Ascending aorta (tissue), 2 donors: Measurements from ENCODE around the gene PROZ. TPM values are rescaled to one million over a fixed set of nuclear protein-coding genes. Genes with fewer than 3 reads are reported as not detected.

Source experiments
- DNase-seq, 2 donors: peaks; one replicate each; pipeline ENCODE4 v3.0.0-alpha.2; 2019; ENCODE audit warnings: low spot score in 2 of 2
- H3K27ac ChIP-seq, 2 donors: fragments of 200-600 bp; sonication (generic); one replicate each; pipeline ENCODE4 v1.5.1; 2016 to 2017; ENCODE audit warnings: mild to moderate bottlenecking in 1 of 2
- H3K27me3 ChIP-seq: fragments of 200-600 bp; sonication (generic); one replicate; pipeline ENCODE4 v1.5.1; 2017
- H3K36me3 ChIP-seq, 2 donors: fragments of 200-600 bp; sonication (generic); one replicate each; pipeline ENCODE4 v1.5.1; 2016
- H3K4me1 ChIP-seq, 2 donors: fragments of 200-600 bp; sonication (generic); one replicate each; pipeline ENCODE4 v1.5.1; 2016 to 2017; ENCODE audit warnings: mild to moderate bottlenecking in 1 of 2
- H3K4me3 ChIP-seq, 2 donors: fragments of 200-600 bp; sonication (generic); one replicate each; pipeline ENCODE4 v1.5.1; 2016 to 2017; ENCODE audit warnings: mild to moderate bottlenecking in 1 of 2
- H3K9me3 ChIP-seq, 2 donors: fragments of 200-600 bp; sonication (generic); one replicate each; pipeline ENCODE4 v1.5.1; 2016
- intact Hi-C: fragments of 100-400 bp; cut with DNase I; formaldehyde crosslinking; loops from one replicate; pipeline ENCODE4 v1.15.1; 2023
- total RNA-seq: library from RNA; depleted of rRNA; stranded (reverse); fragments of >200 nt; gene quantifications from one replicate; pipeline ENCODE4 v1.1.0, GENCODE V29; 2016
- TF ChIP-seq, protein P1 (sequence below), 3 experiments: fragments of 200-600 bp in 2 of 3; fragments of 450-650 bp in 1 of 3; sonication (generic) in 2 of 3; IDR thresholded peaks; one replicate each; pipeline ENCODE4 v1.5.1; 2016 to 2019; ENCODE audit warnings: antibody characterized with exemption in 3 of 3, mild to moderate bottlenecking in 1 of 3, moderate library complexity in 1 of 3

The PROZ gene
- total RNA-seq, 1 donor from 2014 or later: not detected

DNA sequence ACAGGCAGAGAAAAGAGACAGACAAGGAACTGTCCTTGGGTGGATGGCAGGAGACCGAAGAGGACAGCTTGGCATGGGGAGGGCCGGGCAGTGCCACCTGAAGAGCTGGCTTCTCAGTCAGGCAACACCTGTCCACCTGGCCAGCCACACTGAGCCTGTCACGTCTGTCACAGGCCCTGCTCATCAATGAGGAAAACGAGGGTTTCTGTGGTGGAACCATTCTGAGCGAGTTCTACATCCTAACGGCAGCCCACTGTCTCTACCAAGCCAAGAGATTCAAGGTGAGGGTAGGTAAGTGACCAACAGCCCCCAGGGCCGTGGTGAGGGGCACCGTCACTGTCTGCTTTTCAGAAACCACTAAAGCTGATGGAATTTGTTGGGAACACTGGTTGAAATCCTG is 11.2 kb upstream of the PROZ start:
- TF ChIP-seq, protein P1, sequence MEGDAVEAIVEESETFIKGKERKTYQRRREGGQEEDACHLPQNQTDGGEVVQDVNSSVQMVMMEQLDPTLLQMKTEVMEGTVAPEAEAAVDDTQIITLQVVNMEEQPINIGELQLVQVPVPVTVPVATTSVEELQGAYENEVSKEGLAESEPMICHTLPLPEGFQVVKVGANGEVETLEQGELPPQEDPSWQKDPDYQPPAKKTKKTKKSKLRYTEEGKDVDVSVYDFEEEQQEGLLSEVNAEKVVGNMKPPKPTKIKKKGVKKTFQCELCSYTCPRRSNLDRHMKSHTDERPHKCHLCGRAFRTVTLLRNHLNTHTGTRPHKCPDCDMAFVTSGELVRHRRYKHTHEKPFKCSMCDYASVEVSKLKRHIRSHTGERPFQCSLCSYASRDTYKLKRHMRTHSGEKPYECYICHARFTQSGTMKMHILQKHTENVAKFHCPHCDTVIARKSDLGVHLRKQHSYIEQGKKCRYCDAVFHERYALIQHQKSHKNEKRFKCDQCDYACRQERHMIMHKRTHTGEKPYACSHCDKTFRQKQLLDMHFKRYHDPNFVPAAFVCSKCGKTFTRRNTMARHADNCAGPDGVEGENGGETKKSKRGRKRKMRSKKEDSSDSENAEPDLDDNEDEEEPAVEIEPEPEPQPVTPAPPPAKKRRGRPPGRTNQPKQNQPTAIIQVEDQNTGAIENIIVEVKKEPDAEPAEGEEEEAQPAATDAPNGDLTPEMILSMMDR (IDR thresholded peaks at IDR 0.05): no peak
- no peaks in the 10 kb centered on the region for H3K9me3 ChIP-seq
- H3K4me1 ChIP-seq: no peaks in the 10 kb centered on the region
- intact Hi-C loops: no loop called here
- H3K27me3 ChIP-seq: no peaks in the 10 kb centered on the region
- no peaks in the 10 kb centered on the region for H3K36me3 ChIP-seq
- H3K27ac ChIP-seq: no peak overlapping the region
- peak in 1 of 2 donors; percentile 56 for DNase-seq
- no peak overlapping the region for H3K4me3 ChIP-seq

DNA sequence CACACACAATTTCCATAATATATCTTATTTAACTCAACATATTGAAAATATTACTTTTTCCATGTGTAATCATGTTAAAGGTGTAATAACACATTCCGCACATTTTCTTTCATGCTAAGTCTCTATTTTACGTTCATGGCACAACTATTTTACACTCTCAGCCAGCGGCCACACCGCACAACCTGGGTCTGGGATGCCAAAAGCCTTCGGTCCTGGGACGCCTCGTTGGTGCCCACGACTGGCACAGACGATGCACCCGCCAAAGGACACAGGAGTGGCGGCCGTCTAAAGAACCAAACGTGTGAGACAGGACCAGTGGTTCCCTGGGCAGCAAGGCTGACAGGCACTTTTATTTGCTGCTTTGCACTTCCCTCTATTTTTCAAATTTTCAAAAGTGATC is 10.0 kb upstream of the PROZ start:
- DNase-seq: peak in 1 of 2 donors; percentile 52
- H3K4me3 ChIP-seq: no peak overlapping the region
- H3K9me3 ChIP-seq: no peaks in the 10 kb centered on the region
- TF ChIP-seq, protein P1 (IDR thresholded peaks at IDR 0.05): no peak
- intact Hi-C loops: no loop called here
- H3K27ac ChIP-seq: no peak overlapping the region
- H3K4me1 ChIP-seq: peaks cover 0 to 10% of the 10 kb centered on the region in 2 donors
- H3K27me3 ChIP-seq: no peaks in the 10 kb centered on the region
- H3K36me3 ChIP-seq: no peaks in the 10 kb centered on the region

DNA sequence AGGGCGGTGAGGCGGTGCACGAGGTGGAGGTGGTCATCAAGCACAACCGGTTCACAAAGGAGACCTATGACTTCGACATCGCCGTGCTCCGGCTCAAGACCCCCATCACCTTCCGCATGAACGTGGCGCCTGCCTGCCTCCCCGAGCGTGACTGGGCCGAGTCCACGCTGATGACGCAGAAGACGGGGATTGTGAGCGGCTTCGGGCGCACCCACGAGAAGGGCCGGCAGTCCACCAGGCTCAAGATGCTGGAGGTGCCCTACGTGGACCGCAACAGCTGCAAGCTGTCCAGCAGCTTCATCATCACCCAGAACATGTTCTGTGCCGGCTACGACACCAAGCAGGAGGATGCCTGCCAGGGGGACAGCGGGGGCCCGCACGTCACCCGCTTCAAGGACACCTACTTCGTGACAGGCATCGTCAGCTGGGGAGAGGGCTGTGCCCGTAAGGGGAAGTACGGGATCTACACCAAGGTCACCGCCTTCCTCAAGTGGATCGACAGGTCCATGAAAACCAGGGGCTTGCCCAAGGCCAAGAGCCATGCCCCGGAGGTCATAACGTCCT is 9.4 kb upstream of the PROZ start:
- intact Hi-C loops: no loop called here

DNA sequence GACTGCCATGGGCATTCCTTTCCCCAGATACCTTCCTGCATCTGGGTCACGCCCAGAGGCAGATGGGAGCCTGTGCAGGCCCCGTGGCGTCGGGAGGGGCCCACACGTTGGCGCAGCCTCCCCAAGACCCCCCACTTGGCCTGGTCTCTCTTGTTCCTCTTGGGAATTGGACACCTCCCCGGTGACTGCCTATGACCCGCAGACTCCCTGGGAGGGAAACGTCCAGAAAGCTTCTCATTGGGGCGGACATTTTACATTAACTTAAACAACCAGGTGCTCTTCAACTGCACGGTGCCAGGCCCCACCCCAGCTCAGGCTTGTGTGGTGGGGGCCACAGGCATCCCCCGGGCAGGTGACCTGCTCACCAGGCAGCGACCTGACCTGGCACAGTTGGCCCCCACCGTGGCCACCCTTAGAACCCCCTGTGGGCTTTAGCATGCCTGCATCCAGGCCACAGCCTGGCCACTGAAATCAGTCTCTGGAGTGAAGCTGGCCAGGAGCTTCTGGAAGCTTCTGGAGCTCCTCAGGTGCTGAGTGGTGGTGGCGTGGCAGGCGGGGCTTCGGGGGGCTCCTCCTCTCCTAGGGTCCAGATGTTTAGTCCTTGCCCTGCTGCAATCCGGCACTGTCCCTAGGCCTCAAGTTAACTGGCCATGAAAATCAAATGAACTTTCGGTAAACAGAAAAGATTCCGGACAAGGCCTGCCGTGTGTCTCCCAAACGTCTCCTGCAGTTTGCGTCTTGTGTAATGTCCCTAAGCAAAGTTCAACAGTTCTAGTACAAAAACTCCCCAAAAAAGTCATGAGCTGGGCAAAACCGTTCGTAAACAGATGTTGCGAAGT is 8.5 kb upstream of the PROZ start:
- intact Hi-C loops: loop anchor here (5.0 to 10.0 kb wide), 3 partner anchors 208 to 752 kb away; partner anchors contain the start of gene TUBGCP3
- DNase-seq: peak in 1 of 2 donors; percentile 56
- Histone ChIP-seq H3K4me3 (no peak overlapping the region), H3K4me1 (peaks cover 0 to 11% of the 10 kb centered on the region in 2 donors), H3K27me3 (no peaks in the 10 kb centered on the region), H3K9me3 (no peaks in the 10 kb centered on the region), H3K36me3 (no peaks in the 10 kb centered on the region), H3K27ac (no peak overlapping the region)
- TF ChIP-seq, protein P1 (IDR thresholded peaks at IDR 0.05): no peak

More for the DNA sequence above, 9.4 kb upstream of the PROZ start:
- H3K4me3 ChIP-seq: no peak overlapping the region
- peaks cover 0 to 11% of the 10 kb centered on the region in 2 donors for H3K4me1 ChIP-seq
- DNase-seq: peak in 1 of 2 donors; percentile 46
- no peaks in the 10 kb centered on the region for H3K27me3 ChIP-seq
- no peak overlapping the region for H3K27ac ChIP-seq
- no peaks in the 10 kb centered on the region for H3K9me3 ChIP-seq
- no peaks in the 10 kb centered on the region for H3K36me3 ChIP-seq
- TF ChIP-seq, protein P1 (IDR thresholded peaks at IDR 0.05): no peak

DNA sequence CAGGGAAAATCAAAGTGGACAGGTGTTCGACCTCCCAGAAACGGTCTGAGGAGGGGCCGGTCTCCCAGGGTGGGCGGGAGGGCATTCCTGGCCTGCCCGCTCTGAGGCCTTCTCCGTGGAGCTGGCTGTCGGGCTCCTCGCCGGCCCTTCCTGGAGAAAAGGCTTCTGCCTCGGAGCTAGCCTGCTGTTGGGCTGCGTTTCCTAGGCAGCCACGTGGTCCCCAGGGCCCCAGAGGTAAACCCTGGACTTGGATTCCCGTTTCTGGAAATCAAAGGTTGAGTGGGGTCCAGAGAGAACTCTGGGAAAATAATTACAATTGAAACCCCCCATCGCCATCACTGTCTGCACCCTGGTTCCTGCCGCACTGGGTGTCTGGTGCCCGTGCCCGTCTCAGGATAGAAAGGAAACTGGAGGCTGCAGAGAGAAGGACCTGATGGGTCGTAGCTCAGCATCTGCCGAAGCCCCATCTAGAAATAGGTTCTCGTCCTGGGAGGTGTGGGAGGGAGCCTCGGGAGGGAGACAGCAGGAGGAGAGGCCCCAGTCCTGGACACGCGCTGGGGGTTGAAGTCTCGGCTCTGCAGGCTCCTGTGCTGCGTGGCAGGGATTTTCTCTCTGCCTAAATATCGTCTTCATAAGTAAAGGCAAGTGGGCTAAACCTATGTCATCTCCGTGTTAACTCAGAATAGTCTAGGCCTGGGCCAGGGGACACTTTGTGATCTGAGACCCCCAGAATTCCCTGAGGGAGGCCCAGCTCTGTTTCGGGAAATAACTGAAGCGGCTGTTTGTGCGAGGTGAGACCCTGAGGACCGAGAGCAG is 7.7 kb upstream of the PROZ start:
- Histone ChIP-seq H3K27me3 (no peaks in the 10 kb centered on the region), H3K4me3 (no peak overlapping the region), H3K36me3 (no peaks in the 10 kb centered on the region), H3K27ac (no peak overlapping the region), H3K4me1 (peaks cover 0 to 11% of the 10 kb centered on the region in 2 donors), H3K9me3 (no peaks in the 10 kb centered on the region)
- DNase-seq: peak in 1 of 2 donors; percentile 45
- intact Hi-C loops: loop anchor here (5.0 to 10.0 kb wide), 3 partner anchors 208 to 752 kb away; partner anchors contain the start of gene TUBGCP3
- TF ChIP-seq, protein P1 (IDR thresholded peaks at IDR 0.05): no peak
